NOMO-1 (cell line): Measurements from ENCODE around the gene MXD3.
"Not testable (repeated sequence)": the region's sequence is repeated elsewhere in the genome, so short reads cannot be mapped to it uniquely, and the experiment has no call there.

Experiments
- DNase-seq, 2 experiments: peaks; one replicate each; lab custom pipeline; 2025; ENCODE audit not compliant: unreplicated experiment in 2 of 2; lab: John Stamatoyannopoulos, UW

Gene MXD3

DNA sequence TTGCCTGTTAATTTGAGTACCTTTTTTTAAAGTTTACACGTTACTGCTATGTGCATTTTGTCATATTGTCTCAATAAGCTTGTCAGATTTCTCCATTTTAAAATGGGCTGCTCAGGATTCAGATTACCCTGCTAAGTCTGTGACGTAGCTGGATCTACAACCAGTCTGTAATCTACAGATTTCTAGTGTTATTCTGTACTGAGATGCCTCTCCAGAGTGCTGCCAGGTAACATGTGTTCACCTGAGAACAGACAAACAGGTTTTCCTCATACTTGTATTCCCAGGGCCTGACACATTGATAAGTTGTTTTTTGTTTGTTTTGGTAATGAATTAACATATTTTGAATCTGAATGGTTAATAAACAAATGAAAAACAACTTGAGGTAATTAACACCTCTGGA is 23.5 kb downstream of the MXD3 start:
- no peak for DNase-seq

- no peak for DNase-seq
Measured at GRCh38 chr5:177276886-177277285, 34.8 kb downstream of the MXD3 start.

DNA sequence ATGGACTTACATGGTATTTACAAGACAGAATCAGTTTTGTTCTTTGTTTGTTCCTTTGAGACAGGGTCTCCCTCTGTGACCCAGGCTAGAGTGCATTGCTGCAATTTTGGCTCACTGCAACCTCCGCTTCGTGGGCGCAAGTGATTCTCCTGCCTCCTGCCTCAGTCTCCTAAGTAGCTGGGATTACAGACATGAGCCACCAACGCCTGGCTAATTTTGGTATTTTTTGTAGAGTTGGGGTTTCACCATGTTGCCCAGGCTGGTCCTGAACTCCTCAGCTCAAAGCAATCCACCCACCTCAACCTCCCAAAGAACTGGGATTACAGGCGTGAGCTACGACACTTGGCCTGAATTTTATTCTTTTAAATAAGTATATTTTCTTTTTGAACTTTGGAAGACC is 35.8 kb downstream of the MXD3 start:
- DNase-seq = no peak

GRCh38 chr5:177271113-177271512 is 40.6 kb downstream of the MXD3 start:
- DNase-seq = no peak

- no peak for DNase-seq
Measured at GRCh38 chr5:177270653-177271052, 41.0 kb downstream of the MXD3 start.

DNA sequence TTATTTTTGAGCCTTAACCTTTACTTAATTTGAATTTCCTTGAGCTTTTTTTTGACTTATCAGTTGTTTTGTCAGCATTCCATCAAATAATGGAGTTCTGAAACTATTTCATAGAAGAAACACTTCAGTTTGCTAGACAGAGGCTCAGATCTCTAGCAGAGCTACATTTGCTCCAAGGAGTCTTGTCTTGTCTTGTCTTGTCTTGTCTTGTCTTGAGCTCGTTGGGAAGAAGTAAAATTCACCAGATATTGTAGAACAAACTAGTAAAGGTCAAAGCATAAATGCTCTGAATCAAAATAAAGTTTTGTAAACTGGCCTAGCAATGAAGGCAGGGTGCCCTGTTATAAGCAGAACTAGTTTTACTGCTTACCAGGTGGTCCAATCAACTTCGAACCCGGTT is 41.7 kb downstream of the MXD3 start:
- no peak for DNase-seq

DNA sequence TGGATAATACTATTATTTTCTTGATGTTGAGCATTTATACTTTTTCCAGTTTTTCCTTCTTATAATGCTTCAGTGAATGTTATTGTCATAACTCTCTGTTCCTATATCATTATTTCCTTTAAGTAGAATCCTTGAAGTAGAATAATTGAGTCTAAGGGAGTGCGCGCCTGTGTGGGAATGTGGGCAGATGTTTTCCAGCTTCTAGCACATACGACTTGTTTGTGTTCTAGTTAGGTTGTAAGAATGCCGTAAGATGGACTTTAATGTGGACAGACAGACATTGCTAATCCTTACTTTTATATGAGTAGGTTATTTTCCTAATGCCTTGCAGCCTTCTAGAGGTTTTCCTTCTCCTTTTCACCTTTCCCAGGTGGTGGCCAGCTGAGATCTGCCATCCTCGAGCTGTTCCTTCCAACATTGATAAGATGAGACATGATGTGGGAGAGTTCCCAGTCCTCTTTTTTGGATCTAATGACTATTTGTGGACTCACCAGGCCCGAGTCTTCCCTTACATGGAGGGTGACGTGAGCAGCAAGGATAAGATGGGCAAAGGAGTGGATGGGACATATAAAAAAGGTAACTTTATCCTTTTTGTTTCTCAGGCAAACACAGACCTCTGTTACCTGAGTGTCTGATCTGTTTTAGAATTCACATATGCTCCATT is 42.3 kb downstream of the MXD3 start:
- DNase-seq = no peak

DNA sequence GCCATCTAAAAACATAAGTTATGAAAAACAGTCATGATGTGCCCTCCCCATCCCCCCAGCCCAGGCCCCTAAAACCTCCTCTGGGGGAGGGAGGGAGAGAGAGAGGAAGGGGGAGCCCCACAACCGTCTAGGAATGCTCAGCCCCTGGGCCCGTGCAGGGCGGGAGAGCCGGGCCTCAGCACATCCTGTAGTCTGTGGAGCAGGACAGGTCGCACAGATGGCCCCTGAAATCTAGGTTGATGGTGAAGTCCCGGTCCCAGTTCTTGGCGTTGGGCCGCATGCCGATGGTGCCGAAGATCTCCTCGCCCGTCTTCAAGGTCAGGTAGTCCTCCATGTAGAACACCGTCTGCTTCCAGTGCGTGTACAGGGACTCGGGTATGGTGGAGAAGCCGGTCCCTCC is 46.3 kb downstream of the MXD3 start:
- DNase-seq = no peak

- no peak for DNase-seq
Measured at GRCh38 chr5:177264178-177264577, 47.5 kb downstream of the MXD3 start.

DNA sequence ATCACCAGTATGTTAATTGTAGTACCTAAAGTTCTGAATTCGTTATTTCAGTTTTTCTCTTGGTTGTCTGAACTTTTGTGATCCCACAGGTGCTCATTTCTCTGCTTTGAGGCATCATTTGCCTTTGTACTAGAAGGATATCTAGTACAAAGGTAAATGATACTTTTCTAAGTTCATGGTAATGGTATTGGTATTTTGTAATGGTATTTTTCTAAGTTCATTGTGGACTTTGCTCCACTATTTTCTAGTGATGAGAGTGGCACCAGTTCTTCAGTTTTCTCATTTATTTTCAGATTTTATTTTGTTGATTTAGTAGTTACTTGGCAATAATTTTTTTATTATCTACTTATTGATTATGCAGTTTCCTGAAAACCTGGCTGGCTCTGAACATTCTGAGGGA is 50.2 kb downstream of the MXD3 start:
- no peak for DNase-seq

- DNase-seq = no peak
Measured at GRCh38 chr5:177260961-177261360, 50.7 kb downstream of the MXD3 start.

GRCh38 chr5:177258711-177259110 is 53.0 kb downstream of the MXD3 start:
- DNase-seq = not testable (repeated sequence)
